Prostate gland (tissue), 2 donors: ENCODE measurements around the gene RBBP8.

ENCODE experiments used
- CTCF ChIP-seq, 4 experiments: fragments of 200-600 bp in 2 of 4; fragments of 450-650 bp in 2 of 4; sonication (generic) in 2 of 4; IDR thresholded peaks; 1 replicate in 3 of 4; 2 replicates in 1 of 4; pipeline ENCODE4 v1.5.1; 2016 to 2019; ENCODE audit warnings: antibody characterized with exemption in 4 of 4, mild to moderate bottlenecking in 2 of 4, moderate library complexity in 2 of 4
- POLR2A ChIP-seq: fragments of 450-650 bp; IDR thresholded peaks from one replicate; pipeline ENCODE4 v1.6.1; 2016; ENCODE audit warnings: antibody characterized with exemption, mild to moderate bottlenecking

GRCh38 chr18:22933966-22934423, 867 bp downstream of the RBBP8 start:
- TF ChIP-seq CTCF (IDR thresholded peaks at IDR 0.05) (no peak), POLR2A (no peak)
